Glutamatergic neuron (in vitro differentiated cells): ENCODE results near the gene GRK4. TPM values are rescaled to one million over a fixed set of nuclear protein-coding genes. Genes with fewer than 3 reads are reported as not detected.
A peak's percentile ranks its signal among the peaks of the same experiment; 100 is the strongest.

Experiments
- DNase-seq: peaks from one replicate; pipeline ENCODE4 v3.0.0; 2022
- H3K27ac Mint-ChIP-seq: one replicate; pipeline ENCODE4 v1.8.0; 2020; ENCODE audit warnings: mild to moderate bottlenecking, mixed read lengths, inconsistent platforms; ENCODE audit not compliant: unreplicated experiment
- H3K27me3 Mint-ChIP-seq: one replicate; pipeline ENCODE4 v1.8.0; 2020; ENCODE audit warnings: mild to moderate bottlenecking, moderate library complexity, mixed read lengths, inconsistent platforms; ENCODE audit not compliant: unreplicated experiment
- H3K36me3 Mint-ChIP-seq: one replicate; pipeline ENCODE4 v1.8.0; 2020; ENCODE audit warnings: mild to moderate bottlenecking, mixed read lengths, inconsistent platforms; ENCODE audit not compliant: unreplicated experiment
- H3K4me1 Mint-ChIP-seq: one replicate; pipeline ENCODE4 v1.8.0; 2020; ENCODE audit warnings: mild to moderate bottlenecking, low read depth, mixed read lengths, inconsistent platforms; ENCODE audit not compliant: unreplicated experiment
- H3K4me3 Mint-ChIP-seq: one replicate; pipeline ENCODE4 v1.8.0; 2020; ENCODE audit warnings: mild to moderate bottlenecking, mixed read lengths, inconsistent platforms; ENCODE audit not compliant: unreplicated experiment
- H3K9me3 Mint-ChIP-seq: one replicate; pipeline ENCODE4 v1.8.0; 2020; ENCODE audit warnings: mild to moderate bottlenecking, moderate library complexity, mixed read lengths, inconsistent platforms; ENCODE audit not compliant: unreplicated experiment
- CTCF ChIP-seq: fragments of 200-600 bp; sonication (generic); IDR thresholded peaks from one replicate; pipeline ENCODE4 v1.5.0; 2021; ENCODE audit not compliant: partially characterized antibody, unreplicated experiment
- total RNA-seq: library from RNA; stranded (reverse); fragmentation: NEBNext Ultra II Directional; extraction: Animal tissue kit (Norgen Biotek cat#: 25700); gene quantifications from one replicate; pipeline ENCODE4 v1.2.1, GENCODE V29; 2021; ENCODE audit not compliant: unreplicated experiment

The GRK4 gene
- total RNA-seq, 1 donor from 2014 or later, result 34.5 TPM

GRCh38 chr4:3035249-3035648 is 71.9 kb downstream of the GRK4 start:
- Mint-ChIP-seq H3K36me3 (no peaks in the 10 kb centered on the region), H3K4me3 (no peak overlapping the region), H3K27ac (no peak overlapping the region), H3K4me1 (peaks cover 27% of the 10 kb centered on the region), H3K9me3 (peaks cover under 1% of the 10 kb centered on the region), H3K27me3 (peaks cover 3% of the 10 kb centered on the region)
- TF ChIP-seq CTCF, result no peak
- no peak for DNase-seq

GRCh38 chr4:3035674-3036073 is 72.3 kb downstream of the GRK4 start:
- Mint-ChIP-seq H3K4me3 (no peak overlapping the region), H3K27me3 (peaks cover 3% of the 10 kb centered on the region), H3K27ac (no peak overlapping the region), H3K9me3 (no peaks in the 10 kb centered on the region), H3K36me3 (no peaks in the 10 kb centered on the region), H3K4me1 (peaks cover 25% of the 10 kb centered on the region)
- no peak for DNase-seq
- no peak for TF ChIP-seq CTCF

- peak overlapping the region; percentile 17 for H3K27ac Mint-ChIP-seq
- H3K36me3 Mint-ChIP-seq, result no peaks in the 10 kb centered on the region
- peaks cover 3% of the 10 kb centered on the region for H3K27me3 Mint-ChIP-seq
- H3K4me1 Mint-ChIP-seq, result peaks cover 21% of the 10 kb centered on the region
- H3K9me3 Mint-ChIP-seq, result no peaks in the 10 kb centered on the region
- H3K4me3 Mint-ChIP-seq, result peak overlapping the region; percentile 55
- no peak for TF ChIP-seq CTCF
- no peak for DNase-seq
Observed at GRCh38 chr4:3036131-3036952, 73.0 kb downstream of the GRK4 start.

- Mint-ChIP-seq H3K27ac (no peak overlapping the region), H3K36me3 (no peaks in the 10 kb centered on the region), H3K4me1 (peaks cover 8% of the 10 kb centered on the region), H3K4me3 (no peak overlapping the region), H3K27me3 (peaks cover 5% of the 10 kb centered on the region), H3K9me3 (no peaks in the 10 kb centered on the region)
- DNase-seq, result no peak
- no peak for TF ChIP-seq CTCF
Observed at GRCh38 chr4:3037957-3038461, 74.6 kb downstream of the GRK4 start.

- peaks cover 4% of the 10 kb centered on the region for H3K4me1 Mint-ChIP-seq
- no peaks in the 10 kb centered on the region for H3K9me3 Mint-ChIP-seq
- no peak for TF ChIP-seq CTCF
- no peak for DNase-seq
- H3K27ac Mint-ChIP-seq, result no peak overlapping the region
- no peaks in the 10 kb centered on the region for H3K36me3 Mint-ChIP-seq
- H3K4me3 Mint-ChIP-seq, result no peak overlapping the region
- H3K27me3 Mint-ChIP-seq, result peaks cover 3% of the 10 kb centered on the region
Observed at GRCh38 chr4:3039706-3040366, 76.5 kb downstream of the GRK4 start.
